Caki2 (cell line): ENCODE data around the gene TMEM150B. TPM values are rescaled to one million over a fixed set of nuclear protein-coding genes. Genes with fewer than 3 reads are reported as not detected.

ENCODE experiments used
- DNase-seq: peaks from one replicate; pipeline ENCODE4 v3.0.0-alpha.2; 2015; ENCODE audit warnings: low read depth
- in situ Hi-C: cut with HindIII; loops from 2 replicates; pipeline ENCODE4 v1.10.0; 2016; ENCODE audit warnings: low sequenced_read_pairs, low pct_unique_long_range_greater_than_20kb, mixed read lengths
- total RNA-seq: library from RNA; depleted of rRNA; stranded (reverse); fragments of >200 nt; shearing (Covaris generic); gene quantifications from 2 replicates; pipeline ENCODE4 v1.2.3, GENCODE V29; 2014; ENCODE audit warnings: low replicate concordance

Gene TMEM150B
- total RNA-seq, 1 experiment from 2014 or later, result 0.61 TPM

DNA sequence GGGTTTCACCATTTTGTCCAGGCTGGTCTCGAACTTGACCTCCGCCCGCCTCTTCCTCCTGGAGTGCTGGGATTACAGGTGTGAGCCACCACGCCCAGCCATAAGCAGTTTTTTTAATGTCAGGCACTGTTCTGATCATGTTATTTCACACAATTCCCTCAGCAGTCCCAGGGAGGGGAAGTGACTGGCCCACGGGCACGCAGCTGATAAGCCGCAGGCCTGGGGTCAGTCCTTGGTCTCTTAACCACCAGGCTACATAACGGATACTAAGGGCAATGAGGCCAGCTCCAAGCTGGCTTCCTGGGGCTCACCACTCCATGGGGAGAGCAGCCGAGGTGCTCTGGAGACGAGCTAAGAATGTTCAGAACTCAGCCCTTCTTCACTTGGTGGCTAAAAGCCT is 27.9 kb downstream of the TMEM150B start:
- in situ Hi-C loops, result loop anchor here (10.0 kb wide), 1 partner anchor 48 kb away; no protein-coding TSS in a partner anchor
- DNase-seq, result no peak

DNA sequence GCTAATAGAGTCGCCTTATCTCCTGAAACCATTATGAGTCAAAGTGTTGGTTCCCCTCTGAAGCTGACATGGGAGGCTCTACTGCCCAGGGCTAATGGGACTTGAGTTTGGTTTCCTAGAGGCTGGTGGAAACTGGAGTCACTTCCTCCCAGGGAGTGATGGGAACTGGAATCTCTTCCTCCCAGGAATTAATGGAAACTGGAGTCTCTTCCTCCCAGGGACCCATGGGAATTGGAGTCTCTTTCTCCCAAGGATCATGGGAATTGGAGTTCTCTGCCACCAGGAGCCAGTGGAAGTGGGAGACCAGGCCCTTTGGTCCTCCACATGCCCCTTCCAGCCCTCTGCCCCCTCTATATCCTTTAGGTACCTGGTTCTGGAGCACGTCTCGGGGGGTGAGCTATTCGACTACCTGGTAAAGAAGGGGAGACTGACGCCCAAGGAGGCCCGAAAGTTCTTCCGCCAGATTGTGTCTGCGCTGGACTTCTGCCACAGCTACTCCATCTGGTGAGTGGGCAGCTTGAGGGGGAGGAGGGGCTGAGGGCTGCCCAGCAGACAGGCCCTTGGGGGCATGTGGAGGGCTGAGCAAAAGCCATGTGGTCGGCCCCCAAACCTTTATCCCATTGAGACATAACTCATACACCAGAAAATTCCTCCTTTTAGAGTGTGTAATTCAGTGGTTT is 35.9 kb downstream of the TMEM150B start:
- in situ Hi-C loops, result no loop called here
- DNase-seq, result no peak

DNA sequence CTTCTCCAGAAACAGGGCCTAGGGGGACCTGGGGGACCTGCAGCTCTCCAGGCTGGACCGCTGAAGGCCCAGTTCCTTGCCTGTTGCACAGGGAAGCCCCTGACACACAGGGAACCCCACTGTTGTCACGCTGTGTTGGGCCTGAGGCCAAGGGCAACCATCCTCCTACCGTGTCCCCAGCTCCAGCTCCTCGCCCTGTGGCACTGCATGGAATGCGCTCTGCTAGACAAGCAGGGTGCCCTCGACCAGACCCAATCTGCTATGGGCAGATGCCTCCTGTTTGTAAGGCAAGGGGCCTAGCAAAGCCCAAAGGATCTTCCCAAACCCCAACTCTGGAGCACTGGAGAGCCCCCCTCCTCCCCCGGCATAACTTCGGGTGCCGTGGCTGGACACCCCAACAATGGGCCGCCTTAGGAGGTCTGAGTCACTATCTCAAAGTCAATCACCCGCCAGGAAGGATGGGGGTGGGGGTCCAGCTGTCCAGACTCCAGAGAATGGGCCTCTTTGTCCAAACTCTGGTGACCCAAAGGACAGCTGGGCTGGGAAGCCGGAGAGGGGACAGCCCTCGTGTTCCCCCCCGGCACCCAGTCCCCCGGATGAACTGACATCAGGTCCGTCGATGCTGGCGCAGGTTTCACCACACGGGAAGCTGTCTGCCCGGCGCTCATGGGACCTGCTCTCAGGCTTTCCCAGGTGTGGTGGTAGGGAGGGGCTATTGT is 37.6 kb downstream of the TMEM150B start:
- in situ Hi-C loops, result no loop called here
- no peak for DNase-seq

- in situ Hi-C loops, result no loop called here
- DNase-seq, result no peak
Observed at GRCh38 chr19:55285229-55285890, 39.8 kb downstream of the TMEM150B start.

- DNase-seq, result no peak
- in situ Hi-C loops, result no loop called here
Observed at GRCh38 chr19:55284405-55285058, 40.6 kb downstream of the TMEM150B start.

DNA sequence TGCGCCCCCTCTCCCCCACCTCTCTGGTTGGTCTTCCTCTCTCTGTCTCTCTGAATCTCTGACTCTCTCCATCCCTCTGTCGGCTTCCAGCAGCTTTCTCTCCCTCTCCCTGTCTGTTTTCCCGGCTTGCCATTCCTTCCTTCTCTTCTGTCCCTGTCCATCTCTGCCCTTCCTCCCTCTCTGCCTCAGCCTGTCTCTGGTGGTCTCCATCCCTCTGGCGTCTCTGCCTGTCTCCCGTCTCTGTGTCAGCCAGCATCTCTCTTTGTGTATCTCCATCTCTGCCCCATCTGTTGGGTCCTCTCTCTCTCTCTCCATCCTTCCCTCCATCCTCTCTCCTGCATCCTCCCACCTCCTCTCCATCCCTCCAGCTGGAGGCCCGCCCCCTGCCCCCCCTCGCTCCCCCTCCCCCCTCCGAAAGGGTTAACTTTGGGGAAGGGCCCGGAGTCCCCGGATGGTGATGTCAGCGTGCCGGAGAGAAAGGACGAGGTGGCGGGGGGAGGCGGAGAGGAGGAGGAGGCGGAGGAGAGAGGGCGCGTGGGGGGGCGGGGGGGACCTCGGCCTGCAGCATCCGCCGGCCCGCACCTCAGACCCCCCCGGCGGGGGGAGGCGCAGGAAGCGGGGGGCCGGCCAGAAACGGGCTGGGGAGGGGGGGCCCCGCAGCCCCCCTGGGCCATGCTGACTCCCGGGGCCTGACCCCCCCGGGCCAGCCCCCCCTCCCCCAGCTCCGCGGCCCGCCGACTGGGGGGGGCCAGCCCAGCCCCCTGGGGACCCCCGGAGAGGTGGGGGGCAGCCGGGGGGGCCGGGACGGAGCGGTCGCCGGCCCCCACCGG is 41.4 kb downstream of the TMEM150B start, which contains the start of gene BRSK1:
Gene BRSK1 (plus strand): TSS at position 450 of the 830 bp plus-strand sequence. CDS start 446 bp downstream, outside the sequence.
- in situ Hi-C loops, result no loop called here
- DNase-seq, result no peak

DNA sequence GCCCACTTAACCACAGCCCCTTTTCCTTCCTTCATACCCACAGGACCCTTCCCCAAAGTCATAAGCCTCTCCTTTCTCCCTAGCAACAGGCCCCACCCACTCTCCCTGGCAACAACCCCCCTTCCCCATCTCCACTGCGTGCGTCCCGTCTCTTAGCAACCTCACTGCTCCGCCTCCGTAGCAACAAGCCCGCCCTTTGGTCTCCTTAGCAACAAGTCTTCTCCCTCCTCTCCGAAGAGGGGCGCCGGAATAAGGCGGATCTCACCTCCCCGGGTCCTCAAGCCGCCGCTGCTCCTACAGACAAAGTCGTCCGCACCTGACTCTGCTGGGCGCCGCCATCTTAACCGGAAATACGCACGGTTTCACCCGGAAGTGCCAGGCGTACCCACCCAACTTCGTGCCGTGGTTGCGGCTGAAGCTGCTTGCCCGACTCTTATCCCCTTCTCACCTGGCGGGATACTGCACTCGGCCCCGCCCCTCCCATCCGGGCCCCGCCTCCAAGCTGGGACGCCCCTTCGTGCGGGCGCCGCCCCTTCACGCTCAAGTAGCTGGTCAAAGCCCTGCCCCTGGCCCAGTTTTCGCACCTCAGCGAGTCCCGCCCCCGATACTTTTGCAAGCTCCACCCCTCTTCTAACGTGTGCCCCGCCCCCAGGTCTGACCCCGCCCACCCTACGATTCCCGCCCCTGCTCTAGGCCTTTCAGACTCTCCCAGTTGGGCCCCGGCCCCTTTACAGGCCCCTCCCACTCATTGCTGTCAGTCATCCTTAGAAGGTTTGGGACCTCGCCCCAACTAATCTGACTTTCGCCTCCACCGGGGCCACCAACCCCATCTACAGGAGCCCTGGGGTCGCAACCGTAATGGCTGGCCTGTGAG is 45.1 kb downstream of the TMEM150B start, which contains the start of gene HSPBP1:
Gene HSPBP1 (minus strand): TSS at position 341 of the 874 bp plus-strand sequence. CDS start 502 bp downstream, outside the sequence.
- DNase-seq, result peak; percentile 99
- in situ Hi-C loops, result no loop called here

- in situ Hi-C loops, result no loop called here
- no peak for DNase-seq
Observed at GRCh38 chr19:55279340-55279739, 45.8 kb downstream of the TMEM150B start.

GRCh38 chr19:55278391-55279135 is 46.6 kb downstream of the TMEM150B start:
- in situ Hi-C loops, result no loop called here
- DNase-seq, result no peak

GRCh38 chr19:55277494-55277893 is 47.6 kb downstream of the TMEM150B start:
- in situ Hi-C loops, result no loop called here
- no peak for DNase-seq

GRCh38 chr19:55276720-55277430 is 48.3 kb downstream of the TMEM150B start:
- in situ Hi-C loops, result no loop called here
- no peak for DNase-seq

DNA sequence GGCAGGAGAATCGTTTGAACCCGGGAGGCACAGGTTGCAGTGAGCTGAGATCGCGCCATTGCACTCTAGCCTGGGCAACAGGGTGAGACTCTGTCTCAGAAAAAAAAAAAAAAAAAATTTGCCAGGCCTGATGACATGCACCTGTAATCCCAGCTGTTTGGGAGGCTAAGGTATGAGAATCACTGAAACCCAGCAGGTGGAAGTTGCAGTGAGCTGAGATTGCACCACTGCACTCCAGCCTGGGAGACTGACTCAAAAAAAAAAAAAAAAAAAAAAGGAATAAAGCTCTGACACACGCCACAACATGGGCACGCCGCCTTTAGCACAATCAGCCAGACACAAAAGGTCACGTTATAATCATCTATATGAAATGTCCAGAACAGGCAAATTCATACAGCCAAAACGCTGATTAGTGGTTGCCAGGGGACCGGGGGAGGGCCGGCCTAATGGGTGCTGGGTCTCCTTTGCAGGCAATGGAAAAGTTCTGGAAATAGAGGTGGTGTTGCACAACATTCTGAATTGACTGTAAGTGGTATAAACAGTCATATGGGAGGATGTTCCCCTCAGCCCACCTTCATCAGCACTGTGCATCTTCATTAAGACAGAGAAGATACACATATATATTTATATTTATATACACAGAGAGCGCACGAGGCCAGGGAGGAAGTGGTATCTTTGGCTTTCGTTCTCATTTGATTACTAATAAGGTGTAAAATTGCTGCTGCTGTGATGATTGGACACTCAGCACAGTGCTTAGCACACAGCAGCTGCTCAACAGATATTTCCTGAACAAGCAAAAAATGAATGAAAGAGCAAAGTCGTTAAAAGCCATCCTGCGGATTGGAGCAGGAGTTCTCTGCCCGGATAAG is 49.1 kb downstream of the TMEM150B start:
- in situ Hi-C loops, result no loop called here

DNA sequence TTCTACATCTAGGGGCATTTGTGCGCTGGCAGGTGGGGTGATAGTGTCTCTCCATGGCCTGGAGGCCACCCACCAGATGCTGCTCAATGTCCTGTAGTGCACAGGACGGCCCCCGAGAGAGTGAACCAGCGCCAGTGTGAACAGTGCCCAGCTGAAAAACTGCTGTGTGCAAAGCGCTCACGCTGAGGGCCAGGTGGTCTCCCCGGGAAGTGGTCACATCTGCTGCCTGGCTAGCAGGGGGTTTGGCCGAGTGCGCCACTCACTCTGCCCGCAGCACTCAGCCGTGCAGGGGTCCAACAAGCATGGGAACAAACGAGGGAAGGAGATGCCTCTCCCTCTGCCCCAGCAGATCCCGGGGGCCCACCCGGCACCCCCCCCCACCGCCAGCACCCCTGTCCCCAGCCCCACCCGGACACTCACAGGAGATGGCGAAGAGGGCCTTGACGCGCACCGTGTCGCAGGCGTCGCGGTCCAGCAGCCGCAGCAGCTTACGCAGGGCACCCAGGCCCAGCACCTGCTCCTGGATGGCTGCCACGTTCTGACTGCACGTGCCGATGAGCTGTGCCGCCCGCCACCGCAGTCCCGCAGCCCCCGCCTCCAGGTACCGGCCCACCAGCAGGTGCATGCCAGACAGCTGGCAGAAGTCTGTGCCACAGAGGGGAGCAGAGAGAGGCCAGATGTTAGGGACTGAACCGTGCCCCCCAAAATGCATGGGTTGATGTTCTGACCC is 51.0 kb downstream of the TMEM150B start:
- in situ Hi-C loops, result no loop called here
- no peak for DNase-seq

More for the DNA sequence above, 49.1 kb downstream of the TMEM150B start:
- no peak for DNase-seq

DNA sequence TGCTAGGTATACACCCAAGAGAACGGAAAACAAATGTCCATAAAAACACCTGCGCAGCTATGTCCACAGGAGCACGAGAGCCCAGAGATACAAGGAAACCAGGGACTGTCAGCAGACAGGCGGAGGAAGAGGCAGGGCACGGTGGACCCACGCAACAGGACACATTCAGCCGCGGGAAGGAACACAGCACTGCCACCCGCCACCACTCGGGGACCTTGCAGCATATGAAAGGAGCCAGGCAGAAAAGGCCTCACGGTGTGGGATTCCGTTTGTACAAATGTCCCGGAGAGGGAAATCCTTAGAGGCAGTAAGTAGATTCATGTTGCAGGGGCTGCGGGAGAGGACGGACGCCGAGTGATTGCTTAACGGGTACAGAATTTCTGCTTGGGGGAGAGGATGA is 53.0 kb downstream of the TMEM150B start:
- in situ Hi-C loops, result no loop called here
- no peak for DNase-seq
